Muscle of leg (tissue), 11 donors: ENCODE results near the gene TNFRSF1B. TPM values are rescaled to one million over a fixed set of nuclear protein-coding genes. Genes with fewer than 3 reads are reported as not detected.

Experiments
- DNase-seq: peaks from one replicate; pipeline ENCODE4 v3.0.0; 2013
- H3K27ac ChIP-seq: one replicate; pipeline ENCODE4 v1.5.1; 2013; ENCODE audit warnings: mild to moderate bottlenecking, low read length, control low read depth
- H3K27me3 ChIP-seq: one replicate; pipeline ENCODE4 v1.6.1; 2013; ENCODE audit warnings: low read length; ENCODE audit not compliant: control insufficient read depth, insufficient read depth
- H3K36me3 ChIP-seq: one replicate; pipeline ENCODE4 v1.6.1; 2013; ENCODE audit warnings: low read length; ENCODE audit not compliant: control insufficient read depth, insufficient read depth
- H3K4me1 ChIP-seq: one replicate; pipeline ENCODE4 v1.6.1; 2013; ENCODE audit warnings: low read length; ENCODE audit not compliant: control insufficient read depth, insufficient read depth
- H3K4me3 ChIP-seq: one replicate; pipeline ENCODE4 v1.5.1; 2013; ENCODE audit warnings: low read length, control low read depth
- H3K9me3 ChIP-seq: replicated peaks from 2 replicates; pipeline ENCODE4 v1.6.1; 2013; ENCODE audit warnings: low read depth, low read length; ENCODE audit not compliant: control insufficient read depth
- WGBS: methylation state at CpG from one replicate; pipeline ENCODE4 v1.1.5; 2013; ENCODE audit warnings: missing lambda C conversion rate; ENCODE audit not compliant: insufficient coverage; 5-methylcytosine and 5-hydroxymethylcytosine counted together
- polyA plus RNA-seq, 8 donors: library from polyadenylated mRNA; unstranded; fragments of 120-200 nt; gene quantifications; one replicate each; pipeline versions ENCODE4 v1.2.1 to v1.2.3, GENCODE V29; 2013; ENCODE audit warnings: inconsistent platforms in 1 of 8, low replicate concordance in 1 of 8; ENCODE audit not compliant: insufficient read length in 8 of 8, insufficient read depth in 1 of 8
- total RNA-seq: library from RNA; stranded (reverse); fragments of 120-200 nt; gene quantifications from one replicate; pipeline ENCODE4 v1.2.4, GENCODE V29; 2013

Gene TNFRSF1B
- total and polyA plus RNA-seq, 9 donors = 8.8 to 17.5 (median 12.5) TPM

DNA sequence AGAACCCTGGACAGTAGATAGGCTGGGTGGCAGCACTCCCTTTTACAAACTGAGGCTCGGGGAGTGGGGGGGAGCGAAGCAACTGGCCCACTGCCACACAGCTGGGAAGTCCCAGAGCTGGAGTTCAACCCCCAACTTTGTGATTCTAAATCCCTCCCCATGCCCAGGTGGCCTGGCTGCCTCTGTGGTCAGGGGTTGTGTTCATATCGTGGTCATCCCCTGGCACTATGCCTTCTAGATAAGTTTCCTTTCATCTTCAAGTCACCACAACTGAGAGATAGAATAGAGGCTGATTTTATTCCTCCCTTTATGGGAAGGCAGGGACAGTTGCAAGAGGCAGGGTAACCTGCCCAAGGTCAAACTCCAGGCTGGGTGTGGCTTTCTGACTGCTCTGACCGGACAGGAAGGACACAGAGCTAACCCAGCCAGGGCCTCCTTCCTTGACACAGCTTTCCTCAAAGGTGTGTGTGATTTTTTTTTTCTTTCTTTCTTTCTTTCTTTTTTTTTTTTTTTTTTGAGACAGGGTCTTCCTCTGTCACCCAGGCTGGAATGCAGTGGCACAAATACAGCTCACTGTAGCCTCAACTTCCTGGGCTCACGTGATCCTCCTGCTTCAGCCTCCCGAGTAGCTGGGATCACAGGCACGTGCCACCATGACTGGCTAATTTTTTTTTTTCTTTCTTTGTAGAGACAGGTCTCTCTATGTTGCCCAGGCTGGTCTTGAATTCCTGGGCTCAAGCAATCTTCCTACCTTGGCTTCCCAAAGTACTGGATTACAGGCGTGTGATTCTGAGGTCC is 18.4 kb upstream of the TNFRSF1B start:
- Histone ChIP-seq H3K36me3 (no peaks in the 10 kb centered on the region), H3K27ac (peak overlapping the region; percentile 82), H3K9me3 (peaks cover 3% of the 10 kb centered on the region), H3K4me3 (no peak overlapping the region), H3K27me3 (no peaks in the 10 kb centered on the region), H3K4me1 (peaks cover 31% of the 10 kb centered on the region)
- WGBS = 88% methylated on average over 1 of the region's 8 CpGs
- no peak for DNase-seq

DNA sequence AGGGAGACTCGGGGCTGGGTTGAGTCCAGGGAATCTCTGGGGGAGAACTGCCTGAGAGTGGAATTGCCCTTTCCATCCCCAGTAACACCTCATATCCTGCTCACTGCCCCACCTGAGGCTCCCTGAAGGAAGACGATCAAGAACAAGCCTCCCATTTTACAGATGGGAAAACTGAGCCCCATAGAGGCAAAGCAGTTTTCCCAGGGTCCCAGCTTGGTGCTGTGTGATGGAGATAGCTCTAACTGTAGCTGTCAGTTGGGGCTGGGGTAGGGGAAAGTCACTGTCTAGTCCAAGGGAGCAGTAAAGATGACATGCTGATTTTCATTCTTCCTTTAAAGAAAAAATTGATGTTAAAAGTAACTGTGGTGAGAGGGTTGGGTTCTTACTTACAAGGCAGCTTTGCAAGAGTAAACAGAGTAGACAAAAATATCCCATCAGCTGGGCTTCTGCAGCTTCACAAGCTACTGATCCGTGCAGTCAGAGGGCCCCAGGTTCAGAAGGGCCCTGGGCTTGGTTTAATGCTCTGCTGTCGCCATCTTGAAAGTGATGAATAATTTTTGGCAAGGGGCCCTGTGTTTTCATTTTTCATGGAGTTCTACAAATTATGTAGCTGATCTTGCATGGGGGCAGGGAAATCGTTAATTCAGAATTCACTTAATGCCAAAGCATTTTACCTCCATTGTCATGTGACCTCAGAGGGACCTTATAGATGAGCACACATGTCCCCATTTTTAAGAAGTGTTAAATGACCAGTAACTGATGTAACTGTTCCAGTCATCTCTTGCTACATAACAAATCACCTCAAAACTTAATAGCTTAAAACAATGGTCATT is 17.6 kb upstream of the TNFRSF1B start:
- Histone ChIP-seq H3K4me3 (no peak overlapping the region), H3K27me3 (no peaks in the 10 kb centered on the region), H3K9me3 (peaks cover 3% of the 10 kb centered on the region), H3K36me3 (no peaks in the 10 kb centered on the region), H3K4me1 (peaks cover 26% of the 10 kb centered on the region), H3K27ac (no peak overlapping the region)
- no peak for DNase-seq
- 40% methylated on average over 2 of the region's 5 CpGs for WGBS

DNA sequence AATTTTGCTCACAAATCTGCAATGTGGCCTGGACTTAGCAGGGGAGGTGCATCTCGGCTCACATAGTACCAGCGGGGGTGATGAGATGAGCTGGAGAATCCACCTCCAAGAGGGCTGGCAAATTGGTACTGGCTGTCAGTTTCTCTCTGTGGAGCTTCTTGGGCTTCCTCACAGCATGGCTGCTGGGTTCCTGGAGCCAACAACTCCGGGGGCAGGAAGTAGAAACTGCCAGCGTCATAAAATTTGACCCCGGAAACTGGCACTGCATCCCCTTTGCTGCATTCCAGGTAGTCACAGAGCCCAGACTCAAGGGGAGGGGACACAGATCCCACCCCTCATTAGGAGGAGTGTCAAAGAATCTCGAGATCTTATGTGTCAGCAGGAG is 17.0 kb upstream of the TNFRSF1B start:
- H3K36me3 ChIP-seq = no peaks in the 10 kb centered on the region
- 40% methylated on average over 1 of the region's 6 CpGs for WGBS
- peaks cover 26% of the 10 kb centered on the region for H3K4me1 ChIP-seq
- no peaks in the 10 kb centered on the region for H3K27me3 ChIP-seq
- no peak for DNase-seq
- peaks cover 3% of the 10 kb centered on the region for H3K9me3 ChIP-seq
- no peak overlapping the region for H3K4me3 ChIP-seq
- no peak overlapping the region for H3K27ac ChIP-seq

DNA sequence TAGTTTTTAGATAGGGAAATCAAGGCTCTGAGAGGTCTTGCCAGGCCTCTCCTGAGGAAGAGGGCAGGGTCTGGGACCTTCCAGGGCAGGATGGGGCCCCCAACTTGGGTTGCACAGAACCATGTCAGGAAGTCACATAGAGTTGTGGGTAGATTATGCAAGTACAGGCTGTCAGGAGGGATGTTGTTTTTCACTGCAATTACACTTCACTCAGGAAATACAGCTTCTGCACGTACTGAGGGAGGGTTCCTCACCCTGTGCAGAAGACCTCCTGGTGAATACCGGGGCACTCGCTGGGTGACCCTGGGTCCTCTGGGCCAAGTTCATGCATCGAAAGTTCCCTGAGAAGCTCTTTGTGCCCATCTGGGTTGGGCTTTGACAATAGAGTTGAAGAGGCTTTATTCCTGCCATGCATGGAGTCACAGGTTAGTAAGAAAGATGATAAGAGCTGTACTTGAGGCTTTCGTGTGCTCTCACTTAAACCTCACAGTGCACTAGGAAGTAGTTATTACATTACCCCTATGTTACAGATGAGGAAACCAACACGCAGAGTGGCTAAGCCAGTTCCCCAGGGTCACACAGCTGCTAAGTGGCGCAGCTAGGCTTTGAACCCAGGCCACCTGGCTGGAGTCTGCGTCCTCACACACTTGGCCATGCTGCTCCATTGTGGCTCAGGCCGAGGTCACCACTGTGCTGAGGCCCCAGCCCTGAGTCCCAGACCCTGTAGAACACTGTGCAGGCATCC is 16.2 kb upstream of the TNFRSF1B start:
- Histone ChIP-seq H3K27ac (peak overlapping the region; percentile 59), H3K4me1 (peaks cover 26% of the 10 kb centered on the region), H3K36me3 (no peaks in the 10 kb centered on the region), H3K4me3 (no peak overlapping the region), H3K9me3 (peaks cover 3% of the 10 kb centered on the region), H3K27me3 (no peaks in the 10 kb centered on the region)
- DNase-seq = no peak
- WGBS = 64% methylated on average over 7 of the region's 9 CpGs

DNA sequence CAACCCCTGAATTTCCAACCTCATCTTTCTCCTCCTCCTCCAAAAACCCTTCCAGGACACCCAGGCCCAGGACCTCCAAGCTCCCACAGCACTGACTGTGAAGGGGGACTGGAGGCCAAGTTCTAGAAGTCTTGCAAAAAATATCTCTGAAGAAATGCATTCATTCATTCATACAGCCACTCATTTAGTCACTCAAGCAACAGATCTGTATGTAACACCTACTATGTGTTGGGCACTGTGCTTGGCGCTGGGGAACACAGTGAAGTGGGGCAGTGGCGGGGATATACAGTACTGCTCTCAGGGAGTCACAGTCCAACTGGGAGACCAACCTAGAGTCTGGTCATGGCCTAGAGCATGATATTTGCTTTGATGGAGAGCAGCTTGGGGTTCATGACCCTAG is 15.3 kb upstream of the TNFRSF1B start:
- H3K4me1 ChIP-seq = peaks cover 26% of the 10 kb centered on the region
- peaks cover 3% of the 10 kb centered on the region for H3K9me3 ChIP-seq
- no peak overlapping the region for H3K4me3 ChIP-seq
- no peak overlapping the region for H3K27ac ChIP-seq
- no peaks in the 10 kb centered on the region for H3K36me3 ChIP-seq
- no peak for DNase-seq
- 100% methylated on average over 2 of the region's 2 CpGs for WGBS
- H3K27me3 ChIP-seq = no peaks in the 10 kb centered on the region

DNA sequence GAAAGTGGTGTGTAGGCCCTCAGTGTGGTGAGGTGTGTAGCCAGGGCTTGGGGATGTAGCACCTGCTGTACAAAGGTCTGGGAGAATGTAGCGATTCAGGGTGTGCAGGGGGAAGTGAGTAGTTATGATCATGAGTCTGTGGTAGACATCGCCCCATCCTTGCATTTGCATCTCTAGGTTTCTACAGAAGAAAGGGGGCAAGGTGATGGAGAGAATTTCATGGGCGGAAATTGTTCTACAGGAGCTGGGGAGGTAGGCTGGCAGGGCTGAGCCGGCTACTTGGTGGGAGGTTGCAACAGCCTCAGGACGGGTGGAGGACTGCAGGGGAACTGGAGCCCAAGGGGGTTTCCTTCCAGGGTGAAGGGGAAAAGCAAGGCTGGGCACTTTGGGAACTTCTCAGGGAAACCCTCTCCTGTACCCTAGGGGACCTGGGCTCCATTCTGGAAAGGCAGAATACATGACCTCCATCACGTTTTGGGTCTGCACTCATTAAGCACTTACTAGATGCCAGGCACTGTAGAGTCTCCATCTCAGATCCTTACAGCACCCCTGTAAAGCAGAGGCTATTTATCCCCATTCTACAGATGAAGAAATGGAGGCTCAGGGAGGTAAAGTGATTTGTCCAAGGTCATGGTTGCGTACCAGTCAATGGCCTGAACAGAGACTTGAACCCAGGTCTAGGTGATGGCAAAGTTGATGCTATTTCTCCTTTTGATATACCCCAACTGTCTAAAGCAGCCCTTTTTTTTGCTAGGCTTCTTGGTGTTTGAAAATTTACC is 14.5 kb upstream of the TNFRSF1B start:
- no peak overlapping the region for H3K27ac ChIP-seq
- 95% methylated on average over 5 of the region's 7 CpGs for WGBS
- peaks cover 24% of the 10 kb centered on the region for H3K4me1 ChIP-seq

DNA sequence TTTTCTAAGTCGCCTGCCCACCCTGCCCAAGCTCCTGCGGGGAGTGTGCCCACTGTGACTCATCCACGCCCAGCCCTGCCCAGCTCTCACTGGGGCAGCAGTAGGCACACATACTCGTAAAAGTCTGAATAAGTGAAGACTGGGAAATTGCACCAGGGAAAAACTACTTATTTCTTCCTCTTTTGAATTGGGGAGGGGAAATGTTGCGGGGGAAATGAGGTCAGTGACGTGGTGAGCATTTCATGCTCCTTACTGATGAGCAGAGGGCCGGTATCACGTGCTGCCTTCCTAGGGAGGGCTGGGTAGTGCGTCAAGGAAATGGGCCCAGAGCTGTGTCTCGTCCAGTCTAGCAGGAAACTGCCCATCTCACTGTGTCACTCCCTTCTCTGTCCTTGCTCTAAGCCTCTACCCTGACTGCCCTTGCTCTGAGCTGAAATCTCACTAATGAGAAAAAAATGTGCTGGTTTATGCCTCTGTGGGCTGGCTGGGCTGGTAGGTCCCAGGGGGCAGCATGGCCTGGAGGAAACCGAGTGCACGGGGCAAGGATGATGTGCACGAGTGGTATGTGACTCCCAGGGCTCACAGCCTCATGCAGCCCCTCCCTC is 13.5 kb upstream of the TNFRSF1B start:
- DNase-seq = peak; percentile 81
- whole genome bisulfite sequencing = 28% methylated on average over 6 of the region's 13 CpGs
- Histone ChIP-seq H3K27me3 (no peaks in the 10 kb centered on the region), H3K9me3 (peaks cover 3% of the 10 kb centered on the region), H3K4me1 (peaks cover 17% of the 10 kb centered on the region), H3K36me3 (no peaks in the 10 kb centered on the region), H3K27ac (peak overlapping the region; percentile 67), H3K4me3 (no peak overlapping the region)

More for the DNA sequence above, 14.5 kb upstream of the TNFRSF1B start:
- DNase-seq = no peak
- Histone ChIP-seq H3K27me3 (no peaks in the 10 kb centered on the region), H3K9me3 (peaks cover 3% of the 10 kb centered on the region), H3K4me3 (no peak overlapping the region), H3K36me3 (no peaks in the 10 kb centered on the region)

DNA sequence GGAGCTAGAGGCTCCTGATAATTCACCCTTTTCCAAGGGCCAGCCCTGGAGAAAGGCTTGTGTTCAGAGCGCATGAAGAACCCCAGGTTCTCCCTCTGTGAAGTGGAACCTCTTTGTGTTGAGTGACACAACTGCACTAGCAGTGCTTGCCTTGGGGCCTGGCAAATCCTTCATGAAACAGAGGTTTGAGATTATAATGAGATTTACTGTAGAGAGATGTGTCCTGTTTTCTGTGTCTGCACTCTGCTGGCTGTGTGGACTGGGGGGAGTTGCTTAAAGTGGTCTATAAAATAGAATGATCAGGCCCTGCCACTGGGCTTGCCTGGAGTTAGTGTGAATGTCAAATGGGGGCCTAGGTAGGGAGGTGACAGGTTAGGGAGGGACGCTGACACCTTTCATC is 11.5 kb upstream of the TNFRSF1B start:
- 92% methylated on average over 1 of the region's 2 CpGs for WGBS
- Histone ChIP-seq H3K27me3 (no peaks in the 10 kb centered on the region), H3K36me3 (no peaks in the 10 kb centered on the region), H3K9me3 (no peaks in the 10 kb centered on the region), H3K4me3 (no peak overlapping the region), H3K27ac (no peak overlapping the region), H3K4me1 (peaks cover 17% of the 10 kb centered on the region)
- no peak for DNase-seq
